SK-N-MC (cell line): Measurements from ENCODE around the gene CHAF1B.
"Not testable (repeated sequence)": the region's sequence is repeated elsewhere in the genome, so short reads cannot be mapped to it uniquely, and the experiment has no call there.

ENCODE experiments used
- EZH2 ChIP-seq: fragments of 200-600 bp; sonication (generic); IDR thresholded peaks from one replicate; pipeline ENCODE4 v1.6.1; 2017; ENCODE audit warnings: antibody characterized with exemption
- POLR2AphosphoS5 ChIP-seq: IDR thresholded peaks from 2 replicates; pipeline ENCODE4 v1.6.1; 2012; ENCODE audit warnings: mild to moderate bottlenecking, low read depth, low read length, borderline replicate concordance

GRCh38 chr21:36399736-36400135 lies 14.5 kb downstream of the CHAF1B start:
- TF ChIP-seq EZH2, POLR2AphosphoS5: not testable (repeated sequence)
